HepG2 (cell line): ENCODE results near the gene SLC43A1. TPM values are rescaled to one million over a fixed set of nuclear protein-coding genes. Genes with fewer than 3 reads are reported as not detected.

ENCODE experiments used
- FOXP4 ChIP-seq: sonication (generic); formaldehyde crosslinking; IDR thresholded peaks from 2 replicates; pipeline ENCODE4 v1.4.0; 2020; ENCODE audit warnings: missing genetic modification reagents
- LCORL ChIP-seq, 2 experiments: fragments of 450-650 bp in 1 of 2; sonication (generic) in 1 of 2; formaldehyde crosslinking in 1 of 2; IDR thresholded peaks; 2 replicates each; pipeline versions ENCODE4 v1.5.0 to v1.6.1; 2017 to 2020; ENCODE audit warnings: antibody characterized with exemption in 1 of 2, missing genetic modification reagents in 1 of 2
- MED8 ChIP-seq: sonication (generic); formaldehyde crosslinking; IDR thresholded peaks from 2 replicates; pipeline ENCODE4 v1.8.1; 2023; ENCODE audit warnings: mild to moderate bottlenecking, missing genetic modification reagents; ENCODE audit not compliant: insufficient replicate concordance
- SMAD1 ChIP-seq: sonication (generic); formaldehyde crosslinking; IDR thresholded peaks from 2 replicates; pipeline ENCODE4 v1.4.0; 2020; ENCODE audit warnings: missing genetic modification reagents, low read depth, mild to moderate bottlenecking, borderline replicate concordance
- TIGD3 ChIP-seq: sonication (generic); formaldehyde crosslinking; IDR thresholded peaks from 2 replicates; pipeline ENCODE4 v1.5.1; 2020; ENCODE audit warnings: mild to moderate bottlenecking, missing genetic modification reagents, borderline replicate concordance
- TMF1 ChIP-seq: sonication (generic); formaldehyde crosslinking; IDR thresholded peaks from 2 replicates; pipeline ENCODE4 v1.8.1; 2022; ENCODE audit warnings: low read depth, missing genetic modification reagents
- ZMYM4 ChIP-seq: sonication (generic); formaldehyde crosslinking; IDR thresholded peaks from 2 replicates; pipeline ENCODE4 v1.8.1; 2023; ENCODE audit warnings: mild to moderate bottlenecking, missing genetic modification reagents
- ZNF251 ChIP-seq: sonication (generic); formaldehyde crosslinking; IDR thresholded peaks from 2 replicates; pipeline ENCODE4 v1.9.0; 2021; ENCODE audit warnings: mild to moderate bottlenecking, missing genetic modification reagents
- ZNF547 ChIP-seq: sonication (generic); formaldehyde crosslinking; IDR thresholded peaks from 2 replicates; pipeline ENCODE4 v1.5.1; 2020; ENCODE audit warnings: mild to moderate bottlenecking, missing genetic modification reagents
- ZNF570 ChIP-seq: sonication (generic); formaldehyde crosslinking; IDR thresholded peaks from 2 replicates; pipeline ENCODE4 v1.4.0; 2020; ENCODE audit warnings: mild to moderate bottlenecking, missing genetic modification reagents, borderline replicate concordance
- ZNF614 ChIP-seq: IDR thresholded peaks from 2 replicates; pipeline ENCODE4 v1.6.1; 2018; ENCODE audit warnings: missing biosample characterization, missing genetic modification reagents, inconsistent platforms, borderline replicate concordance
- ZNF883 ChIP-seq: sonication (generic); formaldehyde crosslinking; IDR thresholded peaks from 2 replicates; pipeline ENCODE4 v1.5.1; 2020; ENCODE audit warnings: mild to moderate bottlenecking, missing genetic modification reagents; ENCODE audit errors: not compliant biosample characterization
- polyA plus RNA-seq, 8 experiments: library from polyadenylated mRNA; depleted of rRNA in 3 of 8; stranded (reverse) in 7 of 8; unstranded in 1 of 8; fragments of >200 nt; fragmentation: Illumina TruSeq in 4 of 8; extraction: Trizol in 4 of 8; gene quantifications; 2 replicates each; pipeline versions ENCODE4 v1.2.1 to v1.2.3, GENCODE V29; 2011 to 2016; ENCODE audit warnings: low read depth in 4 of 8, missing spikeins in 1 of 8, mixed read lengths in 1 of 8; ENCODE audit not compliant: insufficient read depth in 1 of 8
- total RNA-seq, 5 experiments: library from RNA; depleted of rRNA; stranded (reverse); fragments of >200 nt; fragmentation: Illumina TruSeq; extraction: Trizol; gene quantifications; 2 replicates each; pipeline ENCODE4 v1.2.3, GENCODE V29; 2016; ENCODE audit warnings: low read depth in 1 of 5
- TF ChIP-seq, protein P1 (sequence below): sonication (generic); formaldehyde crosslinking; conservative IDR thresholded peaks from 2 replicates; pipeline ENCODE4 v1.8.1; 2023; ENCODE audit warnings: missing genetic modification reagents

The SLC43A1 gene
- total and polyA plus RNA-seq, 2 of the 13 experiments (the other 11 are each of a cell fraction or from before 2014, with no cell fraction given): 72.3 to 87.6 TPM

DNA sequence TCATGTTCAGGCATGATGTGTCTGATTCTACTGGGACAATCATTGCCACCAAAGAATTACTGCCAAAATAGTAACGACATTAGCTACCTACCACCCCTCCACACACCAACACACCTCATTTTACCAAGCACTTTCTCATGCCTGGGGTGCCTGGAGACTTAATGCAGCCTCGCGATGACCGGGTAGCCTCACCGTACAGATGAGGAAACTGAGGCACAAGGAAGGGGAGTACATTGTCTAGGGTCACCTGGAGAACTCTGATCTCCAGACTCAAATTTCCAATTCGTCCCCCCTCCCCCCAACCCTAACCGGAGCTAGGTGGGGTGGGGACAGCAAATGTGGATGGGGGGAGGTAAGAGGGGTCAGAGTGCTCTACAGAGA lies 57.9 kb downstream of the SLC43A1 start (continued):
- TF ChIP-seq ZNF547 (CRISPR knock-in tag): peak; percentile 79; the same call in 1 of the 2 replicates
- TF ChIP-seq FOXP4: no peak
- no peak for TF ChIP-seq TIGD3 (CRISPR knock-in tag)
- TF ChIP-seq TMF1: no peak
- peak; percentile 20; the same call in 1 of the 2 replicates for TF ChIP-seq ZMYM4 (CRISPR knock-in tag)
- no peak for TF ChIP-seq MED8
- 0 out of 2 replicates have a peak, but pooled peaks have one; percentile 10 for TF ChIP-seq SMAD1 (CRISPR knock-in tag)
- TF ChIP-seq ZNF251 (CRISPR knock-in tag): 0 out of 2 replicates have a peak, but pooled peaks have one; percentile 47
- 0 out of 2 replicates have a peak, but pooled peaks have one; percentile 11 for TF ChIP-seq ZNF614
- TF ChIP-seq, protein P1, sequence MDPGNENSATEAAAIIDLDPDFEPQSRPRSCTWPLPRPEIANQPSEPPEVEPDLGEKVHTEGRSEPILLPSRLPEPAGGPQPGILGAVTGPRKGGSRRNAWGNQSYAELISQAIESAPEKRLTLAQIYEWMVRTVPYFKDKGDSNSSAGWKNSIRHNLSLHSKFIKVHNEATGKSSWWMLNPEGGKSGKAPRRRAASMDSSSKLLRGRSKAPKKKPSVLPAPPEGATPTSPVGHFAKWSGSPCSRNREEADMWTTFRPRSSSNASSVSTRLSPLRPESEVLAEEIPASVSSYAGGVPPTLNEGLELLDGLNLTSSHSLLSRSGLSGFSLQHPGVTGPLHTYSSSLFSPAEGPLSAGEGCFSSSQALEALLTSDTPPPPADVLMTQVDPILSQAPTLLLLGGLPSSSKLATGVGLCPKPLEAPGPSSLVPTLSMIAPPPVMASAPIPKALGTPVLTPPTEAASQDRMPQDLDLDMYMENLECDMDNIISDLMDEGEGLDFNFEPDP: no peak
- peak; percentile 64 for TF ChIP-seq ZNF883 (CRISPR knock-in tag)
- TF ChIP-seq ZNF570: no peak
- TF ChIP-seq LCORL (IDR thresholded peaks at IDR 0.05): no peak
- peak; percentile 43; the same call in 1 of the 2 replicates for TF ChIP-seq LCORL (CRISPR knock-in tag; IDR thresholded peaks at IDR 0.05)
